HepG2 (cell line): ENCODE measurements around the gene ING2. TPM values are rescaled to one million over a fixed set of nuclear protein-coding genes. Genes with fewer than 3 reads are reported as not detected.
A peak's percentile ranks its signal among the peaks of the same experiment; 100 is the strongest.

Experiments
- ATRX ChIP-seq: sonication (generic); formaldehyde crosslinking; IDR thresholded peaks from 2 replicates; pipeline ENCODE4 v1.4.0; 2020; ENCODE audit warnings: missing genetic modification reagents, borderline replicate concordance
- CBFB ChIP-seq: sonication (generic); formaldehyde crosslinking; IDR thresholded peaks from 2 replicates; pipeline ENCODE4 v1.4.0; 2020; ENCODE audit warnings: missing genetic modification reagents
- CEBPB ChIP-seq: IDR thresholded peaks from 2 replicates; pipeline ENCODE4 v1.6.1; 2011; ENCODE audit warnings: low read depth, low read length, improper control_type of control experiment, borderline replicate concordance
- FOXP1 ChIP-seq, 2 experiments: fragments of 450-650 bp in 1 of 2; IDR thresholded peaks; 2 replicates each; pipeline ENCODE4 v1.6.1; 2017 to 2018; ENCODE audit warnings: antibody characterized with exemption in 1 of 2
- HOXA7 ChIP-seq: sonication (generic); formaldehyde crosslinking; IDR thresholded peaks from 2 replicates; pipeline ENCODE4 v1.8.1; 2022; ENCODE audit warnings: mild to moderate bottlenecking, missing genetic modification reagents, moderate library complexity
- JUNB ChIP-seq: sonication (generic); formaldehyde crosslinking; IDR thresholded peaks from 2 replicates; pipeline ENCODE4 v1.8.0; 2022; ENCODE audit warnings: missing genetic modification reagents, mild to moderate bottlenecking, borderline replicate concordance
- MLX ChIP-seq: IDR thresholded peaks from 2 replicates; pipeline ENCODE4 v1.6.1; 2016
- NFYB ChIP-seq: sonication (generic); formaldehyde crosslinking; IDR thresholded peaks from 2 replicates; pipeline ENCODE4 v1.4.0; 2020; ENCODE audit warnings: missing genetic modification reagents
- RELA ChIP-seq: sonication (generic); formaldehyde crosslinking; IDR thresholded peaks from 2 replicates; pipeline ENCODE4 v1.4.0; 2020; ENCODE audit warnings: missing genetic modification reagents
- SRSF9 ChIP-seq: fragments of 200-400 bp; formaldehyde crosslinking; IDR thresholded peaks from 2 replicates; pipeline ENCODE4 v1.6.1; 2018; ENCODE audit warnings: borderline replicate concordance, mild to moderate bottlenecking, low read depth, low read length; ENCODE audit not compliant: insufficient read depth, poor library complexity, severe bottlenecking
- TCF7 ChIP-seq: sonication (generic); IDR thresholded peaks from 2 replicates; pipeline ENCODE4 v1.6.1; 2016; ENCODE audit warnings: antibody characterized with exemption, low read depth
- TRIM22 ChIP-seq: fragments of 450-650 bp; IDR thresholded peaks from 2 replicates; pipeline ENCODE4 v1.6.1; 2017
- ZNF142 ChIP-seq: sonication (generic); formaldehyde crosslinking; IDR thresholded peaks from 2 replicates; pipeline ENCODE4 v1.4.0; 2020; ENCODE audit warnings: missing genetic modification reagents
- ZNF224 ChIP-seq: sonication (generic); formaldehyde crosslinking; IDR thresholded peaks from 2 replicates; pipeline ENCODE4 v1.5.0; 2020; ENCODE audit warnings: mild to moderate bottlenecking, missing genetic modification reagents
- ZNF274 ChIP-seq: sonication (generic); formaldehyde crosslinking; IDR thresholded peaks from 2 replicates; pipeline ENCODE4 v1.5.1; 2020; ENCODE audit warnings: mild to moderate bottlenecking, missing genetic modification reagents
- ZNF510 ChIP-seq: sonication (generic); formaldehyde crosslinking; IDR thresholded peaks from 2 replicates; pipeline ENCODE4 v1.4.0; 2020; ENCODE audit warnings: low read depth, mild to moderate bottlenecking, missing genetic modification reagents
- ZNF567 ChIP-seq: sonication (generic); formaldehyde crosslinking; IDR thresholded peaks from 2 replicates; pipeline ENCODE4 v1.8.1; 2023; ENCODE audit warnings: mild to moderate bottlenecking, missing genetic modification reagents, borderline replicate concordance
- ZNF883 ChIP-seq: sonication (generic); formaldehyde crosslinking; IDR thresholded peaks from 2 replicates; pipeline ENCODE4 v1.5.1; 2020; ENCODE audit warnings: mild to moderate bottlenecking, missing genetic modification reagents; ENCODE audit errors: not compliant biosample characterization
- polyA plus RNA-seq, 8 experiments: library from polyadenylated mRNA; depleted of rRNA in 3 of 8; stranded (reverse) in 7 of 8; unstranded in 1 of 8; fragments of >200 nt; fragmentation: Illumina TruSeq in 4 of 8; extraction: Trizol in 4 of 8; gene quantifications; 2 replicates each; pipeline versions ENCODE4 v1.2.1 to v1.2.3, GENCODE V29; 2011 to 2016; ENCODE audit warnings: low read depth in 4 of 8, missing spikeins in 1 of 8, mixed read lengths in 1 of 8; ENCODE audit not compliant: insufficient read depth in 1 of 8
- total RNA-seq, 5 experiments: library from RNA; depleted of rRNA; stranded (reverse); fragments of >200 nt; fragmentation: Illumina TruSeq; extraction: Trizol; gene quantifications; 2 replicates each; pipeline ENCODE4 v1.2.3, GENCODE V29; 2016; ENCODE audit warnings: low read depth in 1 of 5
- TF ChIP-seq, protein P1 (sequence below): sonication (generic); formaldehyde crosslinking; IDR thresholded peaks from 2 replicates; pipeline ENCODE4 v1.4.0; 2020; ENCODE audit warnings: mild to moderate bottlenecking, missing genetic modification reagents
- TF ChIP-seq, protein P2 (sequence below): sonication (generic); formaldehyde crosslinking; IDR thresholded peaks from 2 replicates; pipeline ENCODE4 v1.9.0; 2022; ENCODE audit warnings: low read depth, missing genetic modification reagents

Gene ING2
- total and polyA plus RNA-seq, 2 of the 13 experiments (the other 11 are each of a cell fraction or from before 2014, with no cell fraction given): 6.6 to 12.4 TPM

DNA sequence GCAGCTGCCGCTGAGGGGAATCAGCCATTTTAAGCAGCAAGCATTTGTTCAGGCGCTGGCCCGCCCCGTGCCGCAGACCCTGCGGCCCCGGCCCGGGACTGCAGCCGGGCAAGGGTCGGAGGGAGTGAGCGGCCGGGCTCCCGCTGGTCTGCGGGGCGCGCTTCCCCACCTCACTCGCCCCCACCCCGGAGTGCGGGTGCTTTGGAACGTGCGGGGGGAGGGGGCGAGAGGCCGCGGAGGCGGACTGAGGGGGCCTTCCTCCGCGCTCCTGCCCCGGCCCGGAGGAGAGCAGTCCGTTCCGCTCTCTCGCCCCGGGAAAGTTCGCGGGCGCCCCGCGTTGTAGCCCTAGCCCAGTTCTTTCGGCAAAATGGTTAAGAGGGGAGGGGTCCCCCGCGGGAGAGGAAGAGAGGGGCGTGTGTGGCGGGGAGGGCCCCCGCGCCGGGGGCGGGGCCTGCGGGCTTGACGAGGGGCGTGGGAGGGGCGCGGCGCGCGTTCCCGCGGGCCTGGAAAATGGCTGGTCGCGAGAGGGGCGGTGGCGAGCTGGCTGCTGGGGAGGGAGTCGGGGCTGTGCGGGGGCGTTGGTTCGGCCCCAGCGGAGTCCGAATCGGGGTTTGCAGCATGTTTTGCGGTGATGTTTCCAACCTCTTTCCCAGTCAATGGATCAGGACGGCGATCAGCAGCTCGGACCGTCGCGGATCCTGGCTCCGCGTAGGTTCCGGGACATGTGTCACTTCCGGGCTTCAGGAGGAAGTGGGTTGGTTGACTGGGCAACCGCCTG is 942 bp downstream of the ING2 start (continued):
- TF ChIP-seq HOXA7 (CRISPR knock-in tag) (no peak), ZNF510 (CRISPR knock-in tag) (no peak), TRIM22 (no peak), FOXP1 (IDR thresholded peaks at IDR 0.05) (no peak), FOXP1 (CRISPR knock-in tag; IDR thresholded peaks at IDR 0.05) (no peak), CEBPB (no peak), CBFB (CRISPR knock-in tag) (0 out of 2 replicates have a peak, but pooled peaks have one; percentile 14), TCF7 (no peak), MLX (CRISPR knock-in tag) (no peak), RELA (CRISPR knock-in tag) (no peak), ZNF883 (CRISPR knock-in tag) (peak; percentile 62), ZNF142 (no peak), NFYB (no peak), ZNF567 (CRISPR knock-in tag) (no peak), SRSF9 (no peak), ZNF224 (CRISPR knock-in tag) (no peak), ZNF274 (CRISPR knock-in tag) (0 out of 2 replicates have a peak, but pooled peaks have one; percentile 11), JUNB (CRISPR knock-in tag) (no peak), ATRX (no peak)
- TF ChIP-seq, protein P1, sequence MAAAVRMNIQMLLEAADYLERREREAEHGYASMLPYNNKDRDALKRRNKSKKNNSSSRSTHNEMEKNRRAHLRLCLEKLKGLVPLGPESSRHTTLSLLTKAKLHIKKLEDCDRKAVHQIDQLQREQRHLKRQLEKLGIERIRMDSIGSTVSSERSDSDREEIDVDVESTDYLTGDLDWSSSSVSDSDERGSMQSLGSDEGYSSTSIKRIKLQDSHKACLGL: no peak
- TF ChIP-seq, protein P2, sequence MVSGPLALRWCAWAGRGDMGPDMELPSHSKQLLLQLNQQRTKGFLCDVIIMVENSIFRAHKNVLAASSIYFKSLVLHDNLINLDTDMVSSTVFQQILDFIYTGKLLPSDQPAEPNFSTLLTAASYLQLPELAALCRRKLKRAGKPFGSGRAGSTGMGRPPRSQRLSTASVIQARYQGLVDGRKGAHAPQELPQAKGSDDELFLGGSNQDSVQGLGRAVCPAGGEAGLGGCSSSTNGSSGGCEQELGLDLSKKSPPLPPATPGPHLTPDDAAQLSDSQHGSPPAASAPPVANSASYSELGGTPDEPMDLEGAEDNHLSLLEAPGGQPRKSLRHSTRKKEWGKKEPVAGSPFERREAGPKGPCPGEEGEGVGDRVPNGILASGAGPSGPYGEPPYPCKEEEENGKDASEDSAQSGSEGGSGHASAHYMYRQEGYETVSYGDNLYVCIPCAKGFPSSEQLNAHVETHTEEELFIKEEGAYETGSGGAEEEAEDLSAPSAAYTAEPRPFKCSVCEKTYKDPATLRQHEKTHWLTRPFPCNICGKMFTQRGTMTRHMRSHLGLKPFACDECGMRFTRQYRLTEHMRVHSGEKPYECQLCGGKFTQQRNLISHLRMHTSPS (CRISPR knock-in tag): no peak
